ENCODE measurements around the gene PSIP1.
"Not testable (repeated sequence)": the region's sequence is repeated elsewhere in the genome, so short reads cannot be mapped to it uniquely, and the experiment has no call there.

PSIP1 gene

GRCh38 chr9:15433191-15433590, 77.6 kb downstream of the PSIP1 start:
- no peak for DNase-seq (ENCODE audit: low read depth in 3 of 3)

DNA sequence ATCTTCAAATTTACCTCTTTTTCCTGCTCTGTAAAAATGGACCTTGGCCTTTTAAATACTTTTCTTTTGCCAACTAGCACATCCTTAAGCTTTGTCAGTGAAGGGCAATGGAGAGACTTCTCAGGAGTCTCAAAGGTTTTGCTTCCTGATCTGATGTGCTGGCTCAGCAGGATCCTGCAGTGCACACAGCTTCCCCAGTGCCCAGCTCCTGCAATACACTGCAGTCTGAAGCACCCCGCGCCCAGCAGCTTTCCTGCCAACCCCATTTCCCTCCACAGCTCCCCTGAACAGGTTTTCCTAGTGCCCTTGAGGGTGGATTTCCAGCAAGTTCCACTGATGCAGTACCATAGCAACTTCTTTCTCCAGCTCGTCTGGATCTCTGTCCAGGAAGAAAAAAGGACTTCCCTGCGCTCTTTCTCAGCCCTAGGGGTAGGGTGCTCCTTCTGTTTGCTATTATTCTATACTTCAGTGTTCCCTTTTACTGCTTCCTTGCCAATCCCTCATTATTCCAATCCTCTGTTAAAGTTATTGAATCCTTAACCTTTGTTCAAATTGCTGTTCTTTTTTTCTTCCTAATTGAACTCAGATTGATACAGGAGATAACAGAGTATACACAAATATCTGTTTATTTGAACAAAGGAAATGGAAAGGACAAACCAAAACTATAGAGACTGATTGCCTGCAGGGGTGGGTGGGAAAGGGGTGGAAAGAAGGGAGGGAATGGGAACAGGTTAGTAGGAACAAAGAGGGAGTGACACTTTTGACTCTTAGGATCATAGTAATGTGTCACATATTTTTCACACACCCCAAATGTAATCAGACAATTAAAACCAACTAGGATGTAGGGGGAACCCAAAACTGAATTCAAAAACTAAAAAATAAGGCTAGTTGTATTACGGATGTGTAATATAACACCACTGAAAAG, 79.6 kb downstream of the PSIP1 start:
- no peak for DNase-seq (ENCODE audit: low read depth in 3 of 3)

DNA sequence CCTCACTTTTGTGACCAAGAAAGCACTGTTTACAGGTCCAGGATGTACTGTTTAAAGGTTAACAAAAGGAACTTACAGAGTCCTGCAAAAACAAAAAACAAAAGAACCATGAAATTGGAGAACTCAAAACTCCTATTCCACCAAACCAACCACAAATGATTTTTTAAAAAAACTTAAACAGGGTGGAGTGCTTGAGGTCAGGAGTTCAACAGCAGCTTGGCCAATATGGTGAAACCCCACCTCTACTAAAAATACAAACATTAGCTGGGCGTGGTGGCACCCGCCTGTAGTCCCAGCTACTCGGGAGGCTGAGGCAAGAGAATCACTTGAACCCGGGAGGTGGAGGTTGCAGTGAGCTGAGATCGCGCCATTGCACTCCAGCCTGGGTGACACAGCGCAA, 83.1 kb downstream of the PSIP1 start:
- not testable (repeated sequence) for DNase-seq (ENCODE audit: low read depth in 3 of 3)

- DNase-seq (ENCODE audit: low read depth in 3 of 3), result no peak
Observed at GRCh38 chr9:15426019-15426418, 84.8 kb downstream of the PSIP1 start.

DNA sequence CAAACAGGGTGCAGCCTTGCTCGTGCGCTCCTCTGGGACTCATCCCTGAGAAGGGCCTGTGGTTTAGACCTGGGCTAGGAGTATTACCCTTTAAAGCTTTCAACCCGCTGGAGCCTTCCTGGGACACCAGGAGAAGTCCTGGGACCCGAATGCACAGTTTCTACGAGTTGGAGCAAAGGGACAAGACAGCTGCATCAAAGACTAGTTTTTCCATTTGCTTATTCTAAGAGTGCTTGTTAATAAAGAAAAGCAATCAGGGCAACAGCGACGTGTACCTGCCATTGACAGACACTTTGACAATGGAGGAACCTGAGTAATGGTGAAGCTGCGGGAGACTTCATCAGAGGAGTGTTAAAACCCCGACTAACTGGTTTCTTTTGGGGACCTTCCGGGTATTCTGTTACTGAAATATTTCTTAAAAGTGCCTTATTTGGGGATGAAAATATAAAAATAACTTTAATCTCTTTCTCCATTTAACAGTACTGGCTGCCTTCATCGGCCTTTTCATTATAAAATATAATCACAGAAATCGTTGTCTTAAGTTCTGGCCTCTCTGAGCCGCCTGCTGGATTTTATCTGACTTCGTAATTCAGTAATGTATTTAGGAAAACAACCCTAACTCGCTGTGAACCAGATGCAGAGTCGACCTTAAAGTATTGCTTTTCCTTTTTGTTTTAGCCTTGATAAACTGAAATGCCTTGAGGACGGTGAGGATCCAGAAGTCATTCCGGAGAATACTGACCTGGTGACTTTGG, 87.4 kb downstream of the PSIP1 start:
- DNase-seq (ENCODE audit: low read depth in 3 of 3), result no peak

DNA sequence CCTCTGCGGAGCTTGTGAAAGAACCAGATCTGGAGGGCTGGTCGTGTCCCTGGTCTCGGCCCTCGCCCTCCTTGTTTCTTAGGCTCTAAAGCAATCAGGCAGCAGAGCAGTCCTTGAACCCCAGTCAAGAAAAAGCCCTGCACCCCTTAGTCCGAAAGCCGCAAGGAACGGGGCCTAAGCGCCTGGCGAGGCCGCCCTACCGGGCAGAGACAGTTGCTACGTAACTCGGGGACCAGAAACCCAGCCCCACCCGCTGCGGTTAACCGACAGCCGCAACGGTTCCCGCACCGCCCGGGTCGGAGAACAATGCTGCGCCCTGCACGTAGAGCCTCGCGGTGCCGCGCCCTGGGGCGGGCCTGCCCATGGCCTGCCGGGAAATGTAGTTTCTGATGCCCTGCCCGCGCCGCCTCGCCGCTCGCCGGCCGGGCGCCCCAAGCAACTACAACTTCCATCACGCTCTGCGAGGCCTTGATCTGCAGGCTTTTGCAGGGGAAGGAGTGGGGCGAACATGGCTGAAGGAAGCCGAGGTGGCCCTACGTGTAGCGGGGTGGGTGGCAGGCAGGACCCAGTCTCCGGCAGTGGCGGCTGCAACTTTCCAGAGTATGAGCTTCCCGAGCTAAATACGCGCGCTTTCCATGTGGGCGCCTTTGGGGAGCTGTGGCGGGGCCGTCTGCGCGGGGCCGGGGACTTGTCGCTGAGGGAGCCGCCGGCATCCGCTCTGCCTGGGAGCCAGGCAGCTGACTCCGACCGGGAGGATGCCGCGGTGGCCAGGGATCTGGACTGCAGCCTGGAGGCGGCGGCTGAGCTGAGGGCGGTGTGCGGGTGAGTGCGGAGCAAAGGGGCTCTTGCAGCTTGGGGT, 88.2 kb downstream of the PSIP1 start, which contains the start of gene SNAPC3:
Gene SNAPC3 (plus strand): TSS at position 505 of the 859 bp plus-strand sequence. CDS start 4 bp downstream, at position 509.
- DNase-seq (ENCODE audit: low read depth in 3 of 3), result peak; percentile 83 to 93 (median 84)

- no peak for DNase-seq (ENCODE audit: low read depth in 3 of 3)
Observed at GRCh38 chr9:15421990-15422371, 88.8 kb downstream of the PSIP1 start.

DNA sequence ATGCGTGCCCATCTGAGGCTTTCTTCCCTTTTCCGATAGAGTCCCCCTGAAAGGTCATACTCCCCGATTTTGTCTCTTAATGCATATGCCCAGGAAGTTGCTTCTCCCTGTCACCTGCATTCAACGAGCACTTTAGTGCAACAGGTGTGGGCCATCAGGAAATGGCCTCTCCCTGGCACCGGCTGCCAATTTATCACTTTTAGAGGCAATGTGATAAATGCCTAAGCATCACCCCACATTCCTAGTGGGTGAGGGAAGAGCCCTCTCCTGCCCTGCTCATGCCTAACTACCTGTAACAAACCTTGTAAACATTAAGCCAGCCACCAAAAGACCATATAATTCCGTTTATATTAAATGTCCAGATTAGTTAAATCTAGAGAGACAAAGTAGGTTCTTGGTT, 89.2 kb downstream of the PSIP1 start:
- DNase-seq (ENCODE audit: low read depth in 3 of 3), result no peak

- no peak for DNase-seq (ENCODE audit: low read depth in 3 of 3)
Observed at GRCh38 chr9:15420796-15421195, 90.0 kb downstream of the PSIP1 start.

DNA sequence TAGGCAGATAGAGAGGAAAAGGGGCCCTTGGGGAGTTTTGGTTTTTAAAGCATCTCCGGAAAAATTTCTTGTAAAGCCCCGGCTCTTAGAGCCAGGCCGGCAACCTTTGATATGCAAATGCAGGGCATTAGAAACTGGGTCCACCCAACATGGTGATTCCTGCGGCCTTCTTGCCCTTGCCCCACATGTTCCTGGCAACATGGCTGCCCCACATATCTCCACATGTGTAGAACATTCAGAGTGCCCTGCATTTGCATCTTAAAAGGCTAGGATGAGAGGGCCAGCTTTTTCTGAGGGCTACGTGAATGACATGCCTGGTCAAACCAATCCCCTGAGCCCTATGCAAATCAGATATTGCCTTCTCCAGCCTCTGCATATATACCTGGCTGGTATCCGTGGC, 93.1 kb downstream of the PSIP1 start:
- no peak for DNase-seq (ENCODE audit: low read depth in 3 of 3)

DNA sequence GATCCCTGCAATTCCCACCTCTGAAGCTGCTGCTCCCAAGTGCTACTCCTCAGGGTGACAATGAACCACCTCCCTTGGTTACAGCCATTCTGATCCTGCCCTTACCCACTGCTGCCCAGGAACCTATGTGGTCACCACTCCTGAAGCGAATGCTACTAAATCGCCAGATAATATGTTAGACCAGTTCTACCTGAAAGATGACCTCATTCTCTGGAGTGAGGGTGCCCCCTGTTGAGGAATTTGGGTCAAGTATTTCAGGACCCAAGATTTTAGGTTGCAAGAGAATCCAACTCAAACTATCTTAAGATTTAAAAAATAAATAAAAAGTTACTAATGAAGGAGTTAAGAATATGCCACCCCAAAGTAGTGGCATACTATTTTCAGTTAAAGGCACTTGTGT, 93.9 kb downstream of the PSIP1 start:
- DNase-seq (ENCODE audit: low read depth in 3 of 3), result peak in 2 of 3 experiments; percentile 8 to 27

Measured in stimulated activated CD4-positive, alpha-beta T cell treated with anti-CD3 and anti-CD28 coated beads, TNF-alpha, amount 100 ng/mL, for 24 hours (primary cell).